Activated CD8-positive, alpha-beta memory T cell treated with anti-CD3 and anti-CD28 coated beads for 4 hours (primary cell): ENCODE results near the gene AXDND1.
"Not testable (repeated sequence)": the region's sequence is repeated elsewhere in the genome, so short reads cannot be mapped to it uniquely, and the experiment has no call there.

Experiments used
- DNase-seq, 2 donors: peaks; one replicate each; pipeline ENCODE4 v3.0.0-alpha.2; 2020; ENCODE audit warnings: low read depth in 2 of 2

Gene AXDND1

GRCh38 chr1:179369751-179370341 lies 4.1 kb downstream of the AXDND1 start:
- DNase-seq: no peak

- DNase-seq: no peak
Observed at GRCh38 chr1:179372160-179372559, 6.4 kb downstream of the AXDND1 start.

DNA sequence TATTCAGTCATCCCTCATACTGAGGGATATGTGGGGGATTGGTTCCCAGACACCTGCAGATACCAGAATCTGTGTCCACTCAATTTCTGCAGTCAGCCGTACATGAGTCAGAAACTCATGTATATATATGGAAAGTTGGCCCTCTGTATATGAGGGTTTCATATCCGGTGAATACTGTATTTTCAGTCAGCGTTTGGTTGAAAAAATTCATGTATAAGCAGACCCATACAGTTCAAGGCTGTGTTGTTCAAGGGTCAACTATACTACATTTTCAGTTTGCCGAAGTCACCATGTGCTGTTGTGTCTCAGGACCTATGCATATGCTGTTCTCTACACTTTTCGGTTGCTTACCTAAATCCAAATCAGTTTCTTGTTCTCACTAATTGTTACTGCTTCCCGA lies 10.5 kb downstream of the AXDND1 start:
- DNase-seq: no peak

DNA sequence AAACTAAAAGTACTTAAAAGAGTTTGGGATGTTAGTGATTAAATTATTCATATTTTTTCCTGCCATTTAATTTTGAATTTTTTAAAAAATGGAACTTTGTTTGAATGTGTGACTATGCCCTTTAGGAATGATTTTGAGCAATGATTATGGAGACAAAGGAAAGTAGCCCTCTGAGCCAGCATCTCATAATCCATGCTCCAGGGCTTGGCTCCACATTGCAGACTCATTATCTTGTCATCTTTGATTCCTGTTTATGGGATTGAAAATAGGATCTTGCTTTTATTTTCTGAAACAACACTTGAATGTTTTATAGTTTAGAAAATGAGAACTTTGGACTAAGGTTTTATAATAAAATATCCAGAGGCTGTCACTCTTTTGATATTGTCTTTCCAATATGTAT lies 14.5 kb downstream of the AXDND1 start:
- DNase-seq: no peak

GRCh38 chr1:179384027-179384426 lies 18.3 kb downstream of the AXDND1 start:
- DNase-seq: no peak

- DNase-seq: no peak
Observed at GRCh38 chr1:179385510-179385909, 19.7 kb downstream of the AXDND1 start.

DNA sequence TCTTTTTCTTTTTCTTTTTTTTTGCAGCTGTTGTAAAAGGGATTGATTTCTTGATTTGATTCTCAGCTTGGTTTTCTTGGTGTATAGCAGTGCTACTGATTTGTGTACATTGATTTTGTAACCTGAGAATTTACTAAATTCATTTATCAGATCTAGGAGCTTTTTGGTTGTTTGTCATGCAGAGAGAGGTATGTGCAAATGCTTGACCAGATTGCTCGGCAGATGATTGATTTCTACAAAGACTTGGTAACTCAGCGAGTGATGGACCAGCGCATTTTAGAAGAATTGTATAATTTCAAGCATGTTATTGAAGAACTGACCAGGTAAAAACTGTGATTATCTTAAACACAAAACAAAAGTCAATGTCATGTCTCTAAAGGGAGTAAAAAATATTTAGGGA lies 27.9 kb downstream of the AXDND1 start:
- DNase-seq: no peak

- not testable (repeated sequence) for DNase-seq
Observed at GRCh38 chr1:179399399-179399798, 33.6 kb downstream of the AXDND1 start.

GRCh38 chr1:179417760-179418159 lies 52.0 kb downstream of the AXDND1 start:
- DNase-seq: not testable (repeated sequence)

DNA sequence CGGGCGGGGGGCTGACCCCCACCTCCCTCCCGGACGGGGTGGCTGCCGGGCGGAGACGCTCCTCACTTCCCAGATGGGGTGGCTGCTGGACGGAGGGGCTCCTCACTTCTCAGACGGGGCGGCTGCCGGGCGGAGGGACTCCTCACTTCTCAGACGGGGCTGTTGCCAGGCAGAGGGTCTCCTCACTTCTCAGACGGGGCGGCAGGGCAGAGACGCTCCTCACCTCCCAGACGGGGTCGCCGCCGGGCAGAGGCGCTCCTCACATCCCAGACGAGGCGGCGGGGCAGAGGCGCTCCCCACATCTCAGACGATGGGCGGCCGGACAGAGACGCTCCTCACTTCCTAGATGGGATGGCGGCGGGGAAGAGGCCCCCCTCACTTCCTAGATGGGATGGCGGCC lies 52.9 kb downstream of the AXDND1 start:
- not testable (repeated sequence) for DNase-seq

- DNase-seq: no peak
Observed at GRCh38 chr1:179424610-179425009, 58.8 kb downstream of the AXDND1 start.

- DNase-seq: no peak
Observed at GRCh38 chr1:179425186-179425585, 59.4 kb downstream of the AXDND1 start.

GRCh38 chr1:179437171-179437570 lies 71.4 kb downstream of the AXDND1 start:
- no peak for DNase-seq

GRCh38 chr1:179439646-179440045 lies 73.9 kb downstream of the AXDND1 start:
- DNase-seq: not testable (repeated sequence)

DNA sequence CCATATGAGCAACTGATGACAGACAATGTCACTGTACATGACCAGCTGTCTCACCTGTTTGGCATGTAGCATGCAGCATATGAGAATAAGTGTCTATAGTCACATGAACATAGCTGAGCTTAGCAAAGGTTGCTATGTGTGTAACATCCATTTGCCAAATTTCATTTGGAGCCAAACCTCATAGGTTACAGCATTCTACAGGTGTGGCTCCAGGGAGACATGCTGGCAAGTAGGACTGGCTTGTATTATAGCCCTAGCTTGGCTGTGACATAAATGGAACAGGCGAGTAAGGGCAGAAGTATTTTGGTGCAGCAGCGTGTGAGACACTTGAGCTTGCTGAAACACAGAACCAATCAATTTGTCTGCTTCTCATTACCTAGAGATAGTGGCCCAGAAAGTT lies 74.5 kb downstream of the AXDND1 start:
- DNase-seq: not testable (repeated sequence)

GRCh38 chr1:179440971-179441370 lies 75.2 kb downstream of the AXDND1 start:
- no peak for DNase-seq

- no peak for DNase-seq
Observed at GRCh38 chr1:179441501-179441900, 75.7 kb downstream of the AXDND1 start.

DNA sequence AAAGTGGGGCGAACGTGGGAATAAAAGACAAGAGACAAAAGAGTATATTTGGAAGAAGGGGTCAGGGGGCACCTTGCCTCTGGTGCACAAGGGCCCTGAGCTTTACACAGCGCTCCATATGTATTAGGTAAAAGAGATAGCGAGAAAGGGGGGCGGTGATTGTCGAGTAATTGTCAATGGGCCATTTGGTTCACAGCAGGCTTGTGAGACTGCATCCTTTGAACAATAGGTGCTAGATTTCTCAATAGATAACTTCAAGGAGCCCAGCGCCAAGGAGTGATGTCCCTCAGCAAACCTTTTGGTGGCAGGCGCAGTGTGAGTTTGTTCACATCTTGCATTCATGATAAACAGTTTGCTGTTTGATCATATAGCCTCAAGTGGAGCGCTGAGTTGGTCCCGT lies 77.1 kb downstream of the AXDND1 start:
- not testable (repeated sequence) for DNase-seq

DNA sequence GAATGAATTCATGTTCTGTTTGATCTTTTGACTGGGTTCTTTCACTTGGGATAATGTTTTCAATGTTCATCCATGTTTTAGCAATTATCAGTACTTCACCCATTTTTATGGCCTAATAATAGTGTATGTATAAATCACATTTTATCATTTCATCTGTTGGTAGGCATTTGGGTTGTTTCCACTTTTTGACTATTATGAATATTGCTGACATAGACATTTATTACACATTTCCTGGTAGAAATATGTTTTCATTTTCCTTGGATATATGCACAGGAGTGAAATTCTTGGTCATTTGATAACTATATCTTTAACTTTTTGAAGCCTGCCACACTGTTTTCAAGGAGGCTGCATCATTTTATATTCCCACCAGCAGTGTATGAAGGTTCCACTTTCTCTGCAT lies 79.8 kb downstream of the AXDND1 start:
- no peak for DNase-seq

GRCh38 chr1:179447489-179447888 lies 81.7 kb downstream of the AXDND1 start:
- no peak for DNase-seq

- DNase-seq: no peak
Observed at GRCh38 chr1:179448437-179449149, 82.8 kb downstream of the AXDND1 start.

- not testable (repeated sequence) for DNase-seq
Observed at GRCh38 chr1:179459606-179460206, 93.9 kb downstream of the AXDND1 start.

GRCh38 chr1:179465661-179466060 lies 99.9 kb downstream of the AXDND1 start:
- not testable (repeated sequence) for DNase-seq
